Mucosa of descending colon (tissue), 3 donors: ENCODE data around the gene P3R3URF. TPM values are rescaled to one million over a fixed set of nuclear protein-coding genes. Genes with fewer than 3 reads are reported as not detected.
"Not testable (repeated sequence)": the region's sequence is repeated elsewhere in the genome, so short reads cannot be mapped to it uniquely, and the experiment has no call there.

ENCODE experiments used
- ATAC-seq: fragments of 200-7000 bp; cut with Tn5 transposase; one replicate; pipeline ENCODE4 v1.9.1; 2020; ENCODE audit warnings: mild to moderate bottlenecking, moderate library complexity
- DNase-seq, 3 donors: peaks; one replicate each; pipeline ENCODE4 v3.0.0-alpha.2; 2020
- H3K36me3 ChIP-seq: fragments of 200-600 bp; one replicate; pipeline ENCODE4 v1.8.0; 2021; ENCODE audit warnings: low read depth, mild to moderate bottlenecking
- H3K4me1 ChIP-seq: fragments of 200-600 bp; one replicate; pipeline ENCODE4 v1.8.0; 2021; ENCODE audit warnings: low read depth, mild to moderate bottlenecking
- H3K4me3 ChIP-seq: fragments of 200-600 bp; one replicate; pipeline ENCODE4 v1.8.0; 2021; ENCODE audit warnings: mild to moderate bottlenecking
- H3K9me3 ChIP-seq: fragments of 200-600 bp; one replicate; pipeline ENCODE4 v1.8.0; 2021; ENCODE audit warnings: mild to moderate bottlenecking
- CTCF ChIP-seq: fragments of 200-600 bp; IDR thresholded peaks from one replicate; pipeline ENCODE4 v1.8.0; 2022; ENCODE audit warnings: antibody characterized with exemption, mild to moderate bottlenecking
- intact Hi-C, 2 donors: fragments of 100-400 bp; cut with DNase I in 1 of 2; cut with micrococcal nuclease in 1 of 2; formaldehyde crosslinking; loops; one replicate each; pipeline versions ENCODE4 v1.11.0 to v1.11.1; 2022; cut with DNase I, micrococcal nuclease
- long read RNA-seq, 2 donors: library from polyadenylated mRNA; unstranded; transcript quantifications; one replicate each; pipeline ENCODE4 v2.0.0, GENCODE V29; 2019 to 2021
- total RNA-seq, 3 donors: library from RNA; stranded (reverse); fragmentation: NEBNext Ultra II Directional in 2 of 3; extraction: Animal tissue kit (Norgen Biotek cat#: 25700) in 2 of 3; gene quantifications; one replicate each; pipeline versions ENCODE4 v1.2.1 to v1.2.4, GENCODE V29; 2021 to 2023
- donor health status: DM: no; HTN: no; CAD: no; lungs with moderate emphysema.
- donor health status: DM: no; HTN: no; CAD: no.
- donor health status: DM: no; HTN: yes; CAD: no.

The P3R3URF gene
- total RNA-seq: not detected
- long read RNA-seq, donor 1: 0 reads
- long read RNA-seq, donor 2: 0 reads

- intact Hi-C loops: no loop called here
- no peak for TF ChIP-seq CTCF
- Histone ChIP-seq H3K9me3 (no peaks in the 10 kb centered on the region), H3K4me1 (peaks cover under 1% of the 10 kb centered on the region), H3K36me3 (no peaks in the 10 kb centered on the region), H3K4me3 (no peak within 1 kb of the TSS)
- ATAC-seq (no peak), DNase-seq (no peak)
Observed at GRCh38 chr1:46176211-46176865, at the start of gene P3R3URF. Gene P3R3URF (minus strand): TSS chr1:46176488. CDS start chr1:46176471, 17 bp downstream.

- ATAC-seq (no peak), DNase-seq (no peak)
- Histone ChIP-seq H3K9me3 (no peaks in the 10 kb centered on the region), H3K4me3 (no peak overlapping the region), H3K4me1 (no peaks in the 10 kb centered on the region), H3K36me3 (no peaks in the 10 kb centered on the region)
- intact Hi-C loops: no loop called here
- TF ChIP-seq CTCF: no peak
Observed at GRCh38 chr1:46224966-46225365, 48.7 kb upstream of the P3R3URF start.

- ATAC-seq (peak; percentile 98), DNase-seq (peak in 2 of 3 donors; percentile 45 to 78)
- no peaks in the 10 kb centered on the region for H3K4me1 ChIP-seq
- peak; percentile 82 for TF ChIP-seq CTCF
- H3K4me3 ChIP-seq: no peak overlapping the region
- H3K36me3 ChIP-seq: no peaks in the 10 kb centered on the region
- intact Hi-C loops: no loop called here
- H3K9me3 ChIP-seq: no peaks in the 10 kb centered on the region
Observed at GRCh38 chr1:46223472-46223943, 47.2 kb upstream of the P3R3URF start.

- intact Hi-C loops, ATAC-seq, H3K9me3 ChIP-seq, H3K4me3 ChIP-seq, H3K4me1 ChIP-seq, DNase-seq, H3K36me3 ChIP-seq: not testable (repeated sequence)
Observed at GRCh38 chr1:46223055-46223454, 46.8 kb upstream of the P3R3URF start.

GRCh38 chr1:46221749-46222148, 45.5 kb upstream of the P3R3URF start:
- intact Hi-C loops: no loop called here
- Histone ChIP-seq H3K9me3 (no peaks in the 10 kb centered on the region), H3K4me3 (no peak overlapping the region), H3K36me3 (no peaks in the 10 kb centered on the region), H3K4me1 (no peaks in the 10 kb centered on the region)
- TF ChIP-seq CTCF: no peak
- no peak for DNase-seq
- ATAC-seq: no peak

- intact Hi-C loops: no loop called here
- ATAC-seq: no peak
- no peak overlapping the region for H3K4me3 ChIP-seq
- H3K9me3 ChIP-seq: no peaks in the 10 kb centered on the region
- TF ChIP-seq CTCF: no peak
- no peaks in the 10 kb centered on the region for H3K36me3 ChIP-seq
- DNase-seq: no peak
- H3K4me1 ChIP-seq: no peaks in the 10 kb centered on the region
Observed at GRCh38 chr1:46220808-46221207, 44.5 kb upstream of the P3R3URF start.
